GM23338 (cell line): Measurements from ENCODE around the gene OR4D2. TPM values are rescaled to one million over a fixed set of nuclear protein-coding genes. Genes with fewer than 3 reads are reported as not detected.

Experiments
- ATAC-seq: fragments of 200-7000 bp; cut with Tn5 transposase; 3 replicates; pipeline ENCODE4 v1.9.1; 2020
- DNase-seq: peaks from one replicate; pipeline ENCODE4 v3.0.0-alpha.2; 2015; ENCODE audit warnings: low spot score
- H2AFZ ChIP-seq: fragments of 200-600 bp; sonication (generic); 2 replicates; pipeline ENCODE4 v1.8.0; 2016; ENCODE audit warnings: antibody characterized with exemption, mild to moderate bottlenecking, moderate library complexity
- H3F3A ChIP-seq: fragments of 200-600 bp; sonication (generic); replicated peaks from 2 replicates; pipeline ENCODE4 v1.8.0; 2017; ENCODE audit warnings: antibody characterized with exemption, mixed run types, low read depth
- H3K27ac ChIP-seq: fragments of 200-600 bp; sonication (generic); 2 replicates; pipeline ENCODE4 v1.6.1; 2016; ENCODE audit warnings: low read depth
- H3K27me3 ChIP-seq: fragments of 200-600 bp; sonication (generic); 2 replicates; pipeline ENCODE4 v1.8.0; 2016; ENCODE audit warnings: mild to moderate bottlenecking, mixed run types, moderate library complexity; ENCODE audit not compliant: insufficient read depth
- H3K36me3 ChIP-seq: fragments of 200-600 bp; sonication (generic); 2 replicates; pipeline ENCODE4 v1.8.0; 2016; ENCODE audit warnings: mild to moderate bottlenecking; ENCODE audit not compliant: insufficient read depth
- H3K4me1 ChIP-seq: fragments of 200-600 bp; sonication (generic); 2 replicates; pipeline ENCODE4 v1.8.0; 2016; ENCODE audit warnings: mild to moderate bottlenecking, moderate library complexity; ENCODE audit not compliant: insufficient read depth
- H3K4me2 ChIP-seq: fragments of 200-600 bp; sonication (generic); 2 replicates; pipeline ENCODE4 v1.7.1; 2017; ENCODE audit warnings: mixed run types
- H3K4me3 ChIP-seq: fragments of 200-600 bp; sonication (generic); 2 replicates; pipeline ENCODE4 v1.6.1; 2016; ENCODE audit warnings: mixed run types
- H3K79me2 ChIP-seq: fragments of 200-600 bp; sonication (generic); replicated peaks from 2 replicates; pipeline ENCODE4 v1.8.0; 2017; ENCODE audit warnings: mild to moderate bottlenecking; ENCODE audit not compliant: insufficient read depth
- H3K9me2 ChIP-seq: fragments of 200-600 bp; sonication (generic); 2 replicates; pipeline ENCODE4 v1.8.0; 2017; ENCODE audit not compliant: insufficient read depth
- H4K20me1 ChIP-seq: fragments of 200-600 bp; sonication (generic); replicated peaks from 2 replicates; pipeline ENCODE4 v1.8.0; 2017; ENCODE audit warnings: mild to moderate bottlenecking; ENCODE audit not compliant: insufficient read depth
- H3K27ac Mint-ChIP-seq: 2 replicates; pipeline ENCODE4 v1.8.0; 2020; ENCODE audit warnings: inconsistent platforms, mild to moderate bottlenecking, moderate library complexity, mixed read lengths
- H3K27me3 Mint-ChIP-seq: 3 replicates; pipeline ENCODE4 v1.8.0; 2022; ENCODE audit warnings: low read depth, mild to moderate bottlenecking, moderate library complexity, mixed read lengths, inconsistent platforms; ENCODE audit not compliant: insufficient read depth, poor library complexity
- H3K36me3 Mint-ChIP-seq: 3 replicates; pipeline ENCODE4 v1.8.0; 2021; ENCODE audit warnings: low read depth, mild to moderate bottlenecking, inconsistent platforms, moderate library complexity, mixed read lengths
- H3K4me1 Mint-ChIP-seq: 3 replicates; pipeline ENCODE4 v1.8.0; 2020; ENCODE audit warnings: mild to moderate bottlenecking, inconsistent platforms, mixed read lengths
- H3K4me3 Mint-ChIP-seq: 3 replicates; pipeline ENCODE4 v1.8.0; 2021; ENCODE audit warnings: moderate library complexity, mild to moderate bottlenecking, inconsistent platforms, mixed read lengths
- H3K9me3 Mint-ChIP-seq: 3 replicates; pipeline ENCODE4 v1.8.0; 2020; ENCODE audit warnings: moderate library complexity, mild to moderate bottlenecking, inconsistent platforms, mixed read lengths
- CREB1 ChIP-seq: fragments of 250-450 bp; sonication (Bioruptor Pico); IDR thresholded peaks from 2 replicates; pipeline ENCODE4 v1.5.0; 2020; ENCODE audit warnings: low read depth, mild to moderate bottlenecking, moderate library complexity
- CTCF ChIP-seq, 2 experiments: fragments of 200-600 bp in 1 of 2; sonication (generic) in 1 of 2; conservative IDR thresholded peaks; 2 replicates each; pipeline versions ENCODE4 v1.5.1 to v1.6.1; 2016 to 2017; ENCODE audit warnings: antibody characterized with exemption in 2 of 2, low read depth in 2 of 2, mild to moderate bottlenecking in 2 of 2, moderate library complexity in 1 of 2
- ETS1 ChIP-seq: IDR thresholded peaks from 2 replicates; pipeline ENCODE4 v1.6.1; 2016; ENCODE audit warnings: antibody characterized with exemption
- EZH2phosphoT487 ChIP-seq: fragments of 200-600 bp; sonication (generic); IDR thresholded peaks from one replicate; pipeline ENCODE4 v1.8.1; 2018; ENCODE audit warnings: antibody characterized with exemption; ENCODE audit not compliant: unreplicated experiment
- JUNB ChIP-seq: IDR thresholded peaks from one replicate; pipeline ENCODE4 v1.6.1; 2016; ENCODE audit warnings: antibody characterized with exemption; ENCODE audit not compliant: unreplicated experiment
- POLR2AphosphoS5 ChIP-seq: IDR thresholded peaks from 2 replicates; pipeline ENCODE4 v1.6.1; 2016; ENCODE audit warnings: antibody characterized with exemption, low read depth
- STAT1 ChIP-seq: IDR thresholded peaks from one replicate; pipeline ENCODE4 v1.6.1; 2016; ENCODE audit warnings: antibody characterized with exemption; ENCODE audit not compliant: unreplicated experiment
- ZNF114 ChIP-seq: fragments of 250-450 bp; sonication (Bioruptor Pico); IDR thresholded peaks from 2 replicates; pipeline ENCODE4 v1.5.0; 2020; ENCODE audit warnings: mild to moderate bottlenecking, moderate library complexity
- ZNF331 ChIP-seq: fragments of 250-450 bp; sonication (Bioruptor Pico); IDR thresholded peaks from 2 replicates; pipeline ENCODE4 v1.5.0; 2020; ENCODE audit warnings: low read depth, mild to moderate bottlenecking, moderate library complexity
- ZNF462 ChIP-seq: fragments of 250-450 bp; sonication (Bioruptor Pico); IDR thresholded peaks from 2 replicates; pipeline ENCODE4 v1.5.0; 2020; ENCODE audit warnings: mild to moderate bottlenecking, moderate library complexity
- polyA plus RNA-seq: library from polyadenylated mRNA; unstranded; fragments of >200 nt; fragmentation: Nextera tagmentation; extraction: Ambion mirVana; gene quantifications from 2 replicates; pipeline ENCODE4 v1.2.1, GENCODE V29; 2016
- total RNA-seq: library from RNA; depleted of rRNA; stranded (reverse); fragments of >200 nt; shearing (Covaris generic); gene quantifications from 2 replicates; pipeline ENCODE4 v1.2.3, GENCODE V29; 2014

The OR4D2 gene
- total and polyA plus RNA-seq, 2 experiments from 2014 or later, result not detected

- peaks cover 3% of the 10 kb centered on the region; the same call in 1 of the 2 replicates for H3K9me2 ChIP-seq
- no peaks in the 10 kb centered on the region for H4K20me1 ChIP-seq
- no peak overlapping the region for H3K27ac ChIP-seq
- H3K4me3 ChIP-seq, result no peak overlapping the region
- Mint-ChIP-seq H3K9me3 (peaks cover 8% of the 10 kb centered on the region), H3K36me3 (peaks cover 4% of the 10 kb centered on the region; the same call in 1 of the 3 replicates), H3K27me3 (no peaks in the 10 kb centered on the region), H3K4me3 (no peak overlapping the region), H3K4me1 (peaks cover 8% of the 10 kb centered on the region; the same call in 2 of the 3 replicates), H3K27ac (no peak overlapping the region)
- no peaks in the 10 kb centered on the region for H3F3A ChIP-seq
- no peaks in the 10 kb centered on the region for H3K27me3 ChIP-seq
- no peaks in the 10 kb centered on the region for H3K4me1 ChIP-seq
- DNase-seq (peak; percentile 62), ATAC-seq (peak; percentile 93)
- TF ChIP-seq CTCF (conservative IDR thresholded peaks at IDR 0.05; ENCODE audit: low read depth in 2 of 2), result peak; percentile 52 to 73
- TF ChIP-seq EZH2phosphoT487, result no peak
- H2AFZ ChIP-seq, result no peak overlapping the region
- H3K79me2 ChIP-seq, result no peaks in the 10 kb centered on the region
- H3K4me2 ChIP-seq, result no peak overlapping the region
- no peaks in the 10 kb centered on the region for H3K36me3 ChIP-seq
Measured at GRCh38 chr17:58136669-58137279, 30.0 kb upstream of the OR4D2 start.

GRCh38 chr17:58141505-58141904, 25.3 kb upstream of the OR4D2 start:
- H3K4me1 Mint-ChIP-seq, result peaks cover 8% of the 10 kb centered on the region; the same call in 2 of the 3 replicates
- H3K36me3 ChIP-seq, result no peaks in the 10 kb centered on the region
- H3K9me3 Mint-ChIP-seq, result peaks cover 27% of the 10 kb centered on the region
- no peak overlapping the region for H3K4me3 ChIP-seq
- no peaks in the 10 kb centered on the region for H3K27me3 ChIP-seq
- DNase-seq (no peak), ATAC-seq (no peak)
- H3K4me3 Mint-ChIP-seq, result no peak overlapping the region
- peaks cover 4% of the 10 kb centered on the region; the same call in 2 of the 3 replicates for H3K36me3 Mint-ChIP-seq
- no peaks in the 10 kb centered on the region for H3K79me2 ChIP-seq
- no peak overlapping the region for H3K27ac Mint-ChIP-seq
- H4K20me1 ChIP-seq, result no peaks in the 10 kb centered on the region
- H3K27me3 Mint-ChIP-seq, result peaks cover 3% of the 10 kb centered on the region
- peaks cover 3% of the 10 kb centered on the region; the same call in 1 of the 2 replicates for H3K9me2 ChIP-seq
- H3K4me1 ChIP-seq, result no peaks in the 10 kb centered on the region
- no peak overlapping the region for H3K4me2 ChIP-seq
- no peak overlapping the region for H3K27ac ChIP-seq
- H3F3A ChIP-seq, result no peaks in the 10 kb centered on the region
- no peak overlapping the region for H2AFZ ChIP-seq
- no peak for TF ChIP-seq ZNF331
- no peak for TF ChIP-seq JUNB
- TF ChIP-seq EZH2phosphoT487, result no peak
- TF ChIP-seq STAT1, result no peak
- TF ChIP-seq ZNF462 (CRISPR knock-in tag), result no peak
- no peak for TF ChIP-seq ZNF114
- no peak for TF ChIP-seq POLR2AphosphoS5
- TF ChIP-seq CREB1 (CRISPR knock-in tag), result no peak
- TF ChIP-seq ETS1, result no peak
- TF ChIP-seq CTCF (conservative IDR thresholded peaks at IDR 0.05; ENCODE audit: low read depth in 2 of 2), result no peak
